Dedifferentiated amniotic fluid mesenchymal stem cell (primary cell): Measurements from ENCODE around the gene RNF115.
"Not testable (repeated sequence)": the region's sequence is repeated elsewhere in the genome, so short reads cannot be mapped to it uniquely, and the experiment has no call there.

Source experiments
- DNase-seq: peaks from one replicate; pipeline ENCODE4 v3.0.0-alpha.2; 2016; ENCODE audit errors: extremely low spot score

The RNF115 gene

GRCh38 chr1:145827966-145828365, 4.1 kb upstream of the RNF115 start:
- no peak for DNase-seq

GRCh38 chr1:145826030-145826429, 2.1 kb upstream of the RNF115 start:
- no peak for DNase-seq

- no peak for DNase-seq
Observed at GRCh38 chr1:145824499-145824842, 576 bp upstream of the RNF115 start.

- not testable (repeated sequence) for DNase-seq
Observed at GRCh38 chr1:145822779-145823331, 1.0 kb downstream of the RNF115 start.

GRCh38 chr1:145818095-145818494, 5.8 kb downstream of the RNF115 start:
- not testable (repeated sequence) for DNase-seq

- not testable (repeated sequence) for DNase-seq
Observed at GRCh38 chr1:145812977-145813810, 10.7 kb downstream of the RNF115 start.

GRCh38 chr1:145806844-145807243, 17.1 kb downstream of the RNF115 start:
- DNase-seq, result no peak

- no peak for DNase-seq
Observed at GRCh38 chr1:145806408-145806807, 17.5 kb downstream of the RNF115 start.

GRCh38 chr1:145805057-145805456, 18.8 kb downstream of the RNF115 start:
- no peak for DNase-seq

- no peak for DNase-seq
Observed at GRCh38 chr1:145804235-145805045, 19.5 kb downstream of the RNF115 start.

- DNase-seq, result no peak
Observed at GRCh38 chr1:145799806-145800205, 24.1 kb downstream of the RNF115 start.

- no peak for DNase-seq
Observed at GRCh38 chr1:145796753-145797152, 27.1 kb downstream of the RNF115 start.

- no peak for DNase-seq
Observed at GRCh38 chr1:145795257-145795881, 28.5 kb downstream of the RNF115 start.

GRCh38 chr1:145792484-145792883, 31.4 kb downstream of the RNF115 start:
- no peak for DNase-seq

GRCh38 chr1:145791860-145792259, 32.0 kb downstream of the RNF115 start:
- DNase-seq, result not testable (repeated sequence)

GRCh38 chr1:145788580-145788979, 35.3 kb downstream of the RNF115 start:
- no peak for DNase-seq

GRCh38 chr1:145786271-145786670, 37.6 kb downstream of the RNF115 start:
- no peak for DNase-seq

- DNase-seq, result peak; percentile 32
Observed at GRCh38 chr1:145785547-145785946, 38.3 kb downstream of the RNF115 start.

GRCh38 chr1:145784409-145784808, 39.5 kb downstream of the RNF115 start:
- no peak for DNase-seq

GRCh38 chr1:145782272-145783099, 41.4 kb downstream of the RNF115 start:
- DNase-seq, result peak; percentile 88

GRCh38 chr1:145778146-145778540, 45.8 kb downstream of the RNF115 start:
- peak; percentile 67 for DNase-seq
